ENCODE data around the gene ADNP2.

ADNP2 gene

GRCh38 chr18:80179857-80180558 is 70.9 kb downstream of the ADNP2 start:
- no peak for DNase-seq (ENCODE audit: low read depth in 2 of 2)
- no peak for TF ChIP-seq CTCF (IDR thresholded peaks at IDR 0.05; ENCODE audit: low read depth, low read length)
- H3K4me3 ChIP-seq (replicated peaks in 1 of 2; ENCODE audit: low read depth in 2 of 2, low read length in 2 of 2) = no peak overlapping the region

- no peak overlapping the region for H3K4me3 ChIP-seq (replicated peaks in 1 of 2; ENCODE audit: low read depth in 2 of 2, low read length in 2 of 2)
- no peak for DNase-seq (ENCODE audit: low read depth in 2 of 2)
- TF ChIP-seq CTCF (IDR thresholded peaks at IDR 0.05; ENCODE audit: low read depth, low read length) = no peak
Observed at GRCh38 chr18:80180778-80181564, 71.9 kb downstream of the ADNP2 start.

DNA sequence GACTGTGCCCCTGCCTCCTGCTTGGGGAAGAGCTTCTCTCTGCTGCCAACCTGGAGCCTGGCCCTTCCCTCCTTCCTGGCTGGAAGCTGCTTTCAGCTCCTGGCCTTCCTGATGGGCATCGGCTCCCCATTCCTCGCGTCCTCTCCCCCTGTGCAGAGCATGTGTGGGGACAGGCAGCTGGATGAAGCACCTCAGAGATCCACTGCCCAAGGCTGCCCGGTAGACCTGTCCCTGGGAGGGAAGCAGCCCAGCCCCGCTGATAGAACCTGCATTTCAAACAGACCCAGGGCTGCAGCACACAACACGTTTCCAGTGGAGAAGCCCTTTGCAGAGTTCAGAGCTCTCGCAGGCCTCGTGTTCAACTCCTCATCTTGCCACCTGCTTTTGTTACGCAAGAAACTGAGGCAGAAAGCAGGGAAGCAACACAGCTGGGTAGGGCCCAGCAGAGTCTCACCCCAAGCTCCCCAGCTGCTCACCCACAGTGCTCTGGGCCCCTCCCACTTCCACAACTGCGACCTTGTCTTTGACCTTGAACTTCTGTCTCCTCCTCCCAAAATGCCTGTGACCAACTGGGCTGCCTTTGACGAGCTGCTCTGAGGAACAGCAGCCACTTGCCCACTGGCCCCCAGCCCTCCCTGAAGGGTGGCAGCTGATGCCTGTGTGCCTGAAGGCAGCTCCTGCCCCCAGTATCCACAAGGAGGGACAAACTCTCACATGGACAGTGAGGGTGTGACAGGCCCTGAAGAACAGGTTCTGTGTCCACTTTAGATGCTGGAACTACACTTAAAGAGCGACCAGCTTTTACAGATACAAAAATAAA is 72.8 kb downstream of the ADNP2 start:
- TF ChIP-seq CTCF (IDR thresholded peaks at IDR 0.05; ENCODE audit: low read depth, low read length) = no peak
- DNase-seq (ENCODE audit: low read depth in 2 of 2) = no peak

DNA sequence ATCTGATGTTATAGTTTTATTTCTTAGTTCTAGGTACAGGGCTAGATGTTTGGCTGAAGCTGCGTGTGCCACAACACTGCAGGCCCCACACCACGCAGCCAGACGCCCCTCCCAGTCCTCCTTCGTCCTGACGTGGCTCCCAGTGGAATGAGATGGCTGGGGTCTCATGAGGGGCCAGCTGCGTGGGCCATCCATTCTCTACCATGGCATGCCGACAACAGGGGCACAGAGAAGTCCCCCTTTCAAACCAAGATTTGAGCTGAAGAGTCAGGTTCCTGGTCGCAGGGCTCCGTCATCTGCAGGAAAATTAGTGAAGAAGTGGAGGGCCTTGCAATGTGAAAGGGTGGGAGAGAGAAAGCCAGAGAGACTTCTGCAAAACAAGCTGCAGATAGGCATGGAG is 73.8 kb downstream of the ADNP2 start:
- DNase-seq (ENCODE audit: low read depth in 2 of 2) = no peak
- no peak overlapping the region for H3K4me3 ChIP-seq (replicated peaks in 1 of 2; ENCODE audit: low read depth in 2 of 2, low read length in 2 of 2)
- TF ChIP-seq CTCF (IDR thresholded peaks at IDR 0.05; ENCODE audit: low read depth, low read length) = no peak

More for the DNA sequence above, 72.8 kb downstream of the ADNP2 start:
- H3K4me3 ChIP-seq (replicated peaks in 1 of 2; ENCODE audit: low read depth in 2 of 2, low read length in 2 of 2) = no peak overlapping the region

GRCh38 chr18:80183273-80184050 is 74.4 kb downstream of the ADNP2 start:
- DNase-seq (ENCODE audit: low read depth in 2 of 2) = no peak
- no peak for TF ChIP-seq CTCF (IDR thresholded peaks at IDR 0.05; ENCODE audit: low read depth, low read length)
- H3K4me3 ChIP-seq (replicated peaks in 1 of 2; ENCODE audit: low read depth in 2 of 2, low read length in 2 of 2) = no peak overlapping the region

DNA sequence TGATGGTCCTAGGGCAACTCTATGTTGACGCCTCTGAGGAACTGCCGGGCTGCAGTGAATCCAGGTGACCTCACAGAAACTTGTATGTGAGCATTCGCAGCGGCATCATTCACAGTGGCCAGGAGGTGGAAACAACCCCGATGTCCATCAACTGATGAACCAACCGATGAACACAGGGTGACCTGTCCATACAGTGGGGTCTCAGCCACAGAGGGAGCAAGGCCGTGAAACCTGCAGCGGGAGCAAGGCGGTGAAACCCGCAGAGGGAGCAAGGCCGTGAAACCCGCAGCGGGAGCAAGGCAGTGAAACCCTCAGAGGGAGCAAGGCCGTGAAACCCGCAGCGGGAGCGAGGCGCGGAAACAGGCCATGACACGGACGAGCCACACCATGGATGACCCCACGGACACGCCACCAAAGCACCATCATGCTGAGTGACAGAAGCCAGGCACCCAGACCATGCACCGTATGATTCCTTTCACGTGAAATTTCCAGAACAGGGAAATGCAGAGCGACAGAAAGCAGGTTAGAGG is 75.2 kb downstream of the ADNP2 start:
- no peak overlapping the region for H3K4me3 ChIP-seq (replicated peaks in 1 of 2; ENCODE audit: low read depth in 2 of 2, low read length in 2 of 2)
- no peak for DNase-seq (ENCODE audit: low read depth in 2 of 2)
- TF ChIP-seq CTCF (IDR thresholded peaks at IDR 0.05; ENCODE audit: low read depth, low read length) = no peak

Measured in cardiac fibroblast (primary cell).